Measurements from ENCODE around the gene IRAK4.

DNA sequence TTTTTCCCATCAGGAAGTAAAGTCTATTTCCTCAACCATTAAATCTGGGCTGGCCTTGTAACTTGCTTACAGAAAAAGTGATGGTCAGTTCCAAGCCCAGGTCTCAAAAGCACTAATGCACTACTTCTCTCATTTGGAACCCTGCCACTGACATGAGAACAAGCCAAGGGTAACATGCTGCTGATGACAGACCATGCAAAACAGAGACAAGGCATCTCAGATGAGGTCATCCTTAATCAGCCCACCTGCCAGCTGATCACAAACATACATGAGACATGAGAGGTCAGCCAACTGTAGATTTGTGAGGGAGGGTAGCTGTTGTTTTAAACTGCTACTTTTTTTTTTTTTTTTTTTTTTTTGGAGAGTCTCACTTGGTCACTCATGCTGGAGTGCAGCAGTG lies 31.2 kb downstream of the IRAK4 start:
- no peak for TF ChIP-seq CTCF (conservative IDR thresholded peaks at IDR 0.05 in 1 of 2, IDR thresholded peaks at IDR 0.05 in 1 of 2; ENCODE audit: low read depth in 1 of 2, low read length in 2 of 2)
- TF ChIP-seq EZH2 (IDR thresholded peaks at IDR 0.05; ENCODE audit: low read length, missing control alignments) = no peak

All from fibroblast of lung (primary cell).